Measurements from ENCODE around the gene MTAP.

GRCh38 chr9:21777701-21778100, 24.7 kb upstream of the MTAP start:
- no peak for TF ChIP-seq CTCF (IDR thresholded peaks at IDR 0.05)
- no peak for TF ChIP-seq POLR2A (IDR thresholded peaks at IDR 0.05)

Data from body of pancreas (tissue), 4 donors.